Caco-2 (cell line): Measurements from ENCODE around the gene MOK. TPM values are rescaled to one million over a fixed set of nuclear protein-coding genes. Genes with fewer than 3 reads are reported as not detected.
"Not testable (repeated sequence)": the region's sequence is repeated elsewhere in the genome, so short reads cannot be mapped to it uniquely, and the experiment has no call there.

Experiments used
- BruUV-seq: library from RNA; stranded (reverse); fragments of 400-500 nt; replicated peaks from 2 replicates; lab custom pipeline; 2021; lab: Mats Ljungman, UMichigan
- CTCF ChIA-PET: fragments of 300-600 bp; sonication (Branson Sonifier 250); formaldehyde crosslinking; loops from one replicate; lab custom pipeline; 2022; ENCODE audit warnings: antibody characterized with exemption; lab: Charles Lee
- POLR2A ChIA-PET: fragments of 300-600 bp; sonication (Branson Sonifier 250); formaldehyde crosslinking; loops from one replicate; lab custom pipeline; 2022; ENCODE audit warnings: antibody characterized with exemption; lab: Charles Lee
- DNase-seq, 2 experiments: peaks; one replicate each; pipeline versions ENCODE4 v3.0.0 to v3.0.0-alpha.2; 2020 to 2022
- H3K27me3 ChIP-seq: replicated peaks from 2 replicates; pipeline ENCODE4 v1.6.0; 2011; ENCODE audit warnings: low read length; ENCODE audit not compliant: control insufficient read depth, insufficient read depth
- H3K36me3 ChIP-seq: 2 replicates; pipeline ENCODE4 v1.5.1; 2011; ENCODE audit warnings: low read length; ENCODE audit not compliant: control insufficient read depth, insufficient read depth
- H3K4me1 ChIP-seq: fragments of 250-450 bp; sonication (Bioruptor Pico); 2 replicates; pipeline ENCODE4 v1.5.1; 2020; ENCODE audit warnings: mild to moderate bottlenecking
- H3K4me3 ChIP-seq: 2 replicates; pipeline ENCODE4 v1.5.1; 2011; ENCODE audit warnings: low read depth, mild to moderate bottlenecking, control low read depth, low read length
- H3K9me3 ChIP-seq: fragments of 250-450 bp; sonication (Bioruptor Pico); 2 replicates; pipeline ENCODE4 v1.5.1; 2020; ENCODE audit warnings: mild to moderate bottlenecking, moderate library complexity
- H3K27ac Mint-ChIP-seq: one replicate; pipeline ENCODE4 v1.8.0; 2022; ENCODE audit warnings: mixed read lengths; ENCODE audit not compliant: unreplicated experiment
- H3K27me3 Mint-ChIP-seq: one replicate; pipeline ENCODE4 v1.8.0; 2022; ENCODE audit warnings: mixed read lengths; ENCODE audit not compliant: insufficient read depth, unreplicated experiment
- H3K36me3 Mint-ChIP-seq: one replicate; pipeline ENCODE4 v1.8.0; 2022; ENCODE audit warnings: mild to moderate bottlenecking, mixed read lengths; ENCODE audit not compliant: insufficient read depth, unreplicated experiment
- H3K4me1 Mint-ChIP-seq: one replicate; pipeline ENCODE4 v1.8.0; 2022; ENCODE audit warnings: low read depth, mixed read lengths; ENCODE audit not compliant: unreplicated experiment
- H3K4me3 Mint-ChIP-seq: one replicate; pipeline ENCODE4 v1.8.0; 2022; ENCODE audit warnings: mild to moderate bottlenecking, moderate library complexity, mixed read lengths; ENCODE audit not compliant: unreplicated experiment
- H3K9me3 Mint-ChIP-seq: one replicate; pipeline ENCODE4 v1.8.0; 2022; ENCODE audit warnings: mixed read lengths; ENCODE audit not compliant: unreplicated experiment
- intact Hi-C: fragments of 100-400 bp; cut with micrococcal nuclease; formaldehyde crosslinking; loops from one replicate; pipeline ENCODE4 v1.10.0; 2022; ENCODE audit not compliant: unreplicated experiment
- total RNA-seq: library from RNA; stranded (reverse); gene quantifications from 2 replicates; pipeline ENCODE4 v1.2.3, GENCODE V29; 2022
- TF ChIP-seq, protein P1 (sequence below), 2 experiments: fragments of 200-600 bp in 1 of 2; IDR thresholded peaks; 1 replicate in 1 of 2; 2 replicates in 1 of 2; pipeline versions ENCODE4 v1.5.1 to v1.8.0; 2011 to 2022; ENCODE audit warnings: antibody characterized with exemption in 1 of 2, control low read depth in 1 of 2, inconsistent platforms in 1 of 2, low read depth in 1 of 2, low read length in 1 of 2, mild to moderate bottlenecking in 1 of 2, moderate library complexity in 1 of 2; ENCODE audit not compliant: insufficient read depth in 1 of 2, severe bottlenecking in 1 of 2, unreplicated experiment in 1 of 2

MOK gene
- total RNA-seq, 1 experiment from 2014 or later, result 1.4 TPM

DNA sequence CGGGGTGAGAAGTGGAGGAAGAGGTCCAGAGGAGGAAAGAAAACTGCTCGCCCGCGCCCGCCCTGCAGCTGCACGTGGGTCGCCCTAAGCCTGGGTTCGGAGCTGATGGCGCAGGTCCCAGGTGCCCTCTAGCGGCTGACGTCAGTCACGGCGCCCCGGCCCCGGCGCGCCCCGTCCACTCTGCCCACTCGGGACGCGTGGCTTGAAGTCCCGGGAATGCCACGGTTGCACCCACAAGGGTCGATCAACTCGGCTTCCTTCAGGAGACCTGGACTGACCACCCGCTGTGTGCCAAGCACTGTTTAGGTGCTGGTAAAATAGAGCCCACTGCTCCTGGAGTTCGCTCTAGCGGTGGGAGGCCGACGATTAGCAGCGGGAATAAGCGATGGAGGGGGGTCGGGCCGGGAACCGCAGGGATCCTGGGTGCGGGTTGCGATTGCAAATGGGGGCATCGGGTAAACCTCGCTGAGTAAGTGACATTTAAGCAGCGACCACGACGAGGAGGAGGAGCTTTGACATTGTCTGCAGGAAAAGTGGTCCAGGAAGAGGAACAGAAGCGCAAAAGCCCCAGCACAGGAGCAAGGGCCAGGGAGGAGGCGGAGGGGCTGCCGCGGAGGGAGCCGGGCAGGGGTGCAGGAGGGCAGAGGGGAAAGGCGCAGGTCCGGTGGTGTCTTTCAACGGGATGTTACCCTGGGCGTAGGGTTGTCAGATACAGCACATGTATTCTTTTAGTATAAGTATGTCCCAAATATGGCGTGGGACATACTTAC is 9.5 kb upstream of the MOK start:
- POLR2A ChIA-PET, result interaction anchor here (0.6 kb wide), 1 partner anchor 236 kb away, joined by 17 read pairs; no protein-coding TSS in a partner anchor
- H3K4me3 Mint-ChIP-seq, result peak overlapping the region; percentile 89

DNA sequence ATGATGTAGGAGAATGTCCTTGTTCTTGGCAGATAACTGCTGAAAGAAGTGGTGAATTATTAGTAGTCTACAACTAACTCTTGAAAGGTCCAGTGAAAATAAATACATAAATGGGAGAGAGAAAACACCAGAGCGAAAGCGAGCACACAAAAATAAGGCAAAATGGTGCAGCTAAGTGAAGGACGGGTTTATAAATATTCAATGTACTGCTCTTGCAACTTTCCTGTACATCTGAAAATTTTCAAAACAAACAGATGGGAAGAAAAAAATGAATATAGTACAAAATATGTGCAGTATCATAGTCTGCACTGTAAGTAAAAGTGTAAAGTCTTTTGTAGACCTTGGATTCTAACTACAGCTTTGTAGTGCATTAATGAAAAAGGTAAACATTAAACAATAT is 1.3 kb downstream of the MOK start:
- ChIA-PET POLR2A (no interaction called here), CTCF (no interaction called here)
- H3K9me3 Mint-ChIP-seq, result no peaks in the 10 kb centered on the region
- H3K36me3 Mint-ChIP-seq, result peaks cover 7% of the 10 kb centered on the region
- intact Hi-C loops, result loop anchor here (2.0 kb wide), 1 partner anchor 69 kb away; no protein-coding TSS in a partner anchor
- peaks cover 9% of the 10 kb centered on the region for H3K27me3 Mint-ChIP-seq
- H3K4me1 ChIP-seq, result 0 out of 2 replicates have a peak, but pooled peaks cover 3% of the 10 kb centered on the region
- peak overlapping the region; percentile 55 for H3K27ac Mint-ChIP-seq
- H3K9me3 ChIP-seq, result no peaks in the 10 kb centered on the region
- TF ChIP-seq, protein P1, sequence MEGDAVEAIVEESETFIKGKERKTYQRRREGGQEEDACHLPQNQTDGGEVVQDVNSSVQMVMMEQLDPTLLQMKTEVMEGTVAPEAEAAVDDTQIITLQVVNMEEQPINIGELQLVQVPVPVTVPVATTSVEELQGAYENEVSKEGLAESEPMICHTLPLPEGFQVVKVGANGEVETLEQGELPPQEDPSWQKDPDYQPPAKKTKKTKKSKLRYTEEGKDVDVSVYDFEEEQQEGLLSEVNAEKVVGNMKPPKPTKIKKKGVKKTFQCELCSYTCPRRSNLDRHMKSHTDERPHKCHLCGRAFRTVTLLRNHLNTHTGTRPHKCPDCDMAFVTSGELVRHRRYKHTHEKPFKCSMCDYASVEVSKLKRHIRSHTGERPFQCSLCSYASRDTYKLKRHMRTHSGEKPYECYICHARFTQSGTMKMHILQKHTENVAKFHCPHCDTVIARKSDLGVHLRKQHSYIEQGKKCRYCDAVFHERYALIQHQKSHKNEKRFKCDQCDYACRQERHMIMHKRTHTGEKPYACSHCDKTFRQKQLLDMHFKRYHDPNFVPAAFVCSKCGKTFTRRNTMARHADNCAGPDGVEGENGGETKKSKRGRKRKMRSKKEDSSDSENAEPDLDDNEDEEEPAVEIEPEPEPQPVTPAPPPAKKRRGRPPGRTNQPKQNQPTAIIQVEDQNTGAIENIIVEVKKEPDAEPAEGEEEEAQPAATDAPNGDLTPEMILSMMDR (IDR thresholded peaks at IDR 0.05; ENCODE audit: insufficient read depth in 1 of 2, low read depth in 1 of 2, low read length in 1 of 2, severe bottlenecking in 1 of 2, unreplicated experiment in 1 of 2), result no peak
- peak overlapping the region; percentile 66 for H3K4me3 Mint-ChIP-seq
- no peaks in the 10 kb centered on the region for H3K27me3 ChIP-seq
- H3K4me1 Mint-ChIP-seq, result no peaks in the 10 kb centered on the region
- no TSS peak for BruUV-seq
- DNase-seq, result no peak
- no peaks in the 10 kb centered on the region for H3K36me3 ChIP-seq
- H3K4me3 ChIP-seq, result no peak overlapping the region

More for the DNA sequence above, 9.5 kb upstream of the MOK start:
- Mint-ChIP-seq H3K27ac (no peak overlapping the region), H3K27me3 (no peaks in the 10 kb centered on the region), H3K4me1 (peaks cover 21% of the 10 kb centered on the region), H3K36me3 (peaks cover 38% of the 10 kb centered on the region), H3K9me3 (no peaks in the 10 kb centered on the region)
- TF ChIP-seq, protein P1 (IDR thresholded peaks at IDR 0.05; ENCODE audit: insufficient read depth in 1 of 2, low read depth in 1 of 2, low read length in 1 of 2, severe bottlenecking in 1 of 2, unreplicated experiment in 1 of 2), result peak; percentile 94 to 95
- CTCF ChIA-PET, result interaction anchor here (0.5 to 2.1 kb wide), 11 partner anchors 9 to 353 kb away, joined by 3 to 17 read pairs (median 5); partner anchors contain the start of gene MOK
- no TSS peak for BruUV-seq
- intact Hi-C loops, result loop anchor here (1.0 to 5.0 kb wide), 5 partner anchors 79 to 743 kb away; partner anchors contain the start of genes CDC42BPB, DYNC1H1 and WDR20
- peaks cover 13% of the 10 kb centered on the region for H3K4me1 ChIP-seq
- H3K27me3 ChIP-seq, result no peaks in the 10 kb centered on the region
- H3K9me3 ChIP-seq, result no peaks in the 10 kb centered on the region
- peak overlapping the region; percentile 49 for H3K4me3 ChIP-seq
- peak; percentile 72 to 83 for DNase-seq
- no peaks in the 10 kb centered on the region for H3K36me3 ChIP-seq

DNA sequence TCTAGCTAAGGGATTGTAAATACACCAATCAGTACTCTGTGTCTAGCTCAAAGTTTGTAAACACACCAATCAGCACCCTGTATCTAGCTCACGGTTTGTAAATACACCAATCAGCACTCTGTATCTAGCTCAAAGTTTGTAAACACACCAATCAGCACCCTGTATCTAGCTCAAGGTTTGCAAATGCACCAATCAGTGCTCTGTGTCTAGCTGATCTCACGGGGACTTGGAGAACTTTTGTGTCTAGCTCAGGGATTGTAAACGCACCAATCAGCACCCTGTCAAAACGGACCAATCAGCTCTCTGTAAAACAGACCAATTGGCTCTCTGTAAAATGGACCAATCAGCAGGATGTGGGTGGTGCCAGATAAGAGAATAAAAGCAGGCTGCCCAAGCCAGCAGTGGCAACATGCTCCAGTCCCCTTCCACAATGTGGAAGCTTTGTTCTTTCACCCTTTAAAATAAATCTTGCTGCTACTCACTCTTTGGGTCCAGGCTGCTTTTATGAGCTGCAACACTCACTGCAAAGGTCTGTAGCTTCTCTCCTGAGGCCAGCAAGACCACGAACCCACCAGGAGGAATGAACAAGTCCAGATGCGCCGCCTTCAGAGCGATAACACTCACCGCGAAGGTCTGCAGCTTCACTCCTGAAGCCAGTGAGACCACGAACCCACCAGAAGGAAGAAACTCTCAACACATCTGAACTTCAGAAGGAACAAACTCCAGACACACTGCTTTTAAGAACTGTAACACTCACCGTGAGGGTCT is 6.5 kb downstream of the MOK start:
- DNase-seq, H3K36me3 ChIP-seq, BruUV-seq, H3K4me3 ChIP-seq, H3K36me3 Mint-ChIP-seq, H3K4me1 Mint-ChIP-seq, H3K27me3 ChIP-seq, H3K4me1 ChIP-seq, POLR2A ChIA-PET, H3K4me3 Mint-ChIP-seq, H3K9me3 Mint-ChIP-seq, H3K27ac Mint-ChIP-seq, CTCF ChIA-PET, H3K27me3 Mint-ChIP-seq, H3K9me3 ChIP-seq, intact Hi-C loops: not testable (repeated sequence)
